Measurements from ENCODE around the gene RBBP9.

RBBP9 gene

DNA sequence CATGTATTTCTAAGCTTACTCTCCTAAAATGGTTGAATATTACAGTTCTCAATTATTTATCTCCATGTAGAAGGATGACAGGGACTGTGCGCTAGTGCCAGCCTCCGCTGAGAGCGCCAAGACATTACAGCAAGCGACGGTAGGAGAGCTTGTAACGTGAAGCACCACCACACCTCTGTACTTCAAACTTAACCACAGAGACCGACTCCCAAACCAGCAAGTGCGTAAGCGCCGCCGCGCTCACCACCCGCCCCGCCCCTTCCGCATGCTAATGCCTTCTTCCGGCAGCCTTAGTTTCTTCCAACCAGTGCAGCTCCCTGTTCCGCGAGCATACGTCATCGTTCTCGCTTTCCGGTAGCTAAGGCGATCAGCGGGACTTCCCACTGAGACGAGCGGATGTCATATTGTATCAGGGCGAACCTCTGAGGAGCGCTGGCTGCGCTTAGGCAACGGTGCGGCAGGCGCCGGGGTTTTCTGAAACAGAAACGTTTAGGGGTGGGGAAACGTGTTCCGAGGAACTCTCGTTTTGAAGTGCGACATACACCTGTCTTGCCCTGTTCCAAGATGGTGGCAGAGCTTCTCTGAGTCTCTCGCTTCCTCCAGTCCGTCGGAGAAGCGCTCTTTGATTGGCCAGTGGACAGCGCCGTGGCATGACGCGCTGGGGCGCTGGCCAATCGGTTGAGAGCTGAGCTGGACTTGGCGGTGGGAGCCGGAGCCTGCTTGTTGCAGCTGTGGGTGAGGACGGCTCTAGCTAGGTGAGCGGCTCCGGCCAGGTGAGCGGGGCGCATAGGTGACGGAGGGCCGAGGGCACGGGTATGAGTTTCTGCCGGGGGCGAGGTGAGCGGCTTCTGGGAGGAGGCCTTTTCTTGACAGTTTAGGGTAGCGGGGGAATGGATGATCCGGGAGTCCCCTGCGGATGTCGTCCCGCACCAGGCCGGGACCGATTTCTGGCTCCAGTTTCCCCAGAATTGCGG is 10.5 kb upstream of the RBBP9 start, which contains the start of gene SEC23B (continued):
- TF ChIP-seq, protein P1, sequence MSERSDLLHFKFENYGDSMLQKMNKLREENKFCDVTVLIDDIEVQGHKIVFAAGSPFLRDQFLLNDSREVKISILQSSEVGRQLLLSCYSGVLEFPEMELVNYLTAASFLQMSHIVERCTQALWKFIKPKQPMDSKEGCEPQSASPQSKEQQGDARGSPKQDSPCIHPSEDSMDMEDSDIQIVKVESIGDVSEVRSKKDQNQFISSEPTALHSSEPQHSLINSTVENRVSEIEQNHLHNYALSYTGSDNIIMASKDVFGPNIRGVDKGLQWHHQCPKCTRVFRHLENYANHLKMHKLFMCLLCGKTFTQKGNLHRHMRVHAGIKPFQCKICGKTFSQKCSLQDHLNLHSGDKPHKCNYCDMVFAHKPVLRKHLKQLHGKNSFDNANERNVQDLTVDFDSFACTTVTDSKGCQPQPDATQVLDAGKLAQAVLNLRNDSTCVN (tag by site-specific recombination; optimal IDR thresholded peaks at IDR 0.05), result peak; percentile 76
- TF ChIP-seq ZNF302 (tag by site-specific recombination; IDR thresholded peaks at IDR 0.05; ENCODE audit: low read depth) (no peak), ZNF560 (tag by site-specific recombination; IDR thresholded peaks at IDR 0.05; ENCODE audit: borderline replicate concordance) (peak; percentile 57; the same call in 1 of the 2 replicates), ZXDB (tag by site-specific recombination; IDR thresholded peaks at IDR 0.05) (peak; percentile 91), ZIC2 (tag by site-specific recombination; IDR thresholded peaks at IDR 0.05) (peak; percentile 74), YY2 (tag by site-specific recombination; IDR thresholded peaks at IDR 0.05) (peak; percentile 27; the same call in 1 of the 2 replicates), ZBTB20 (tag by site-specific recombination; IDR thresholded peaks at IDR 0.05) (peak; percentile 74), ZNF561 (tag by site-specific recombination; IDR thresholded peaks at IDR 0.05; ENCODE audit: borderline replicate concordance) (peak; percentile 89), FEZF1 (tag by site-specific recombination; IDR thresholded peaks at IDR 0.05) (no peak), KLF9 (tag by site-specific recombination; IDR thresholded peaks at IDR 0.05; ENCODE audit: low read depth) (peak; percentile 91), KLF16 (tag by site-specific recombination; IDR thresholded peaks at IDR 0.05) (peak; percentile 53; the same call in 1 of the 2 replicates), ZNF600 (tag by site-specific recombination; IDR thresholded peaks at IDR 0.05) (peak; percentile 96), ZSCAN30 (tag by site-specific recombination; IDR thresholded peaks at IDR 0.05) (peak; percentile 76), ZNF132 (tag by site-specific recombination; IDR thresholded peaks at IDR 0.05; ENCODE audit: borderline replicate concordance) (no peak), ZNF610 (tag by site-specific recombination; IDR thresholded peaks at IDR 0.05; ENCODE audit: borderline replicate concordance) (peak; percentile 33; the same call in 1 of the 2 replicates), ZNF223 (tag by site-specific recombination; IDR thresholded peaks at IDR 0.05) (no peak), KLF10 (tag by site-specific recombination; IDR thresholded peaks at IDR 0.05) (peak; percentile 55), ZBTB48 (tag by site-specific recombination; IDR thresholded peaks at IDR 0.05) (peak; percentile 69; the same call in 1 of the 2 replicates), ZNF510 (tag by site-specific recombination; IDR thresholded peaks at IDR 0.05; ENCODE audit: insufficient replicate concordance) (no peak), SCRT2 (tag by site-specific recombination; IDR thresholded peaks at IDR 0.05) (peak; percentile 97), ZFP69B (tag by site-specific recombination; IDR thresholded peaks at IDR 0.05) (no peak; the same call in 1 of the 2 replicates), BCL11A (tag by site-specific recombination; IDR thresholded peaks at IDR 0.05; ENCODE audit: low read depth) (no peak), ZNF114 (tag by site-specific recombination; IDR thresholded peaks at IDR 0.05) (no peak), KLF8 (tag by site-specific recombination; IDR thresholded peaks at IDR 0.05) (peak; percentile 68; the same call in 1 of the 2 replicates), ZNF623 (tag by site-specific recombination; IDR thresholded peaks at IDR 0.05) (no peak), ZNF830 (tag by site-specific recombination; IDR thresholded peaks at IDR 0.05; ENCODE audit: low read depth) (no peak), WT1 (tag by site-specific recombination; IDR thresholded peaks at IDR 0.05) (peak; percentile 81)
- TF ChIP-seq, protein P2, sequence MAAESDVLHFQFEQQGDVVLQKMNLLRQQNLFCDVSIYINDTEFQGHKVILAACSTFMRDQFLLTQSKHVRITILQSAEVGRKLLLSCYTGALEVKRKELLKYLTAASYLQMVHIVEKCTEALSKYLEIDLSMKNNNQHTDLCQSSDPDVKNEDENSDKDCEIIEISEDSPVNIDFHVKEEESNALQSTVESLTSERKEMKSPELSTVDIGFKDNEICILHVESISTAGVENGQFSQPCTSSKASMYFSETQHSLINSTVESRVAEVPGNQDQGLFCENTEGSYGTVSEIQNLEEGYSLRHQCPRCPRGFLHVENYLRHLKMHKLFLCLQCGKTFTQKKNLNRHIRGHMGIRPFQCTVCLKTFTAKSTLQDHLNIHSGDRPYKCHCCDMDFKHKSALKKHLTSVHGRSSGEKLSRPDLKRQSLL (tag by site-specific recombination; IDR thresholded peaks at IDR 0.05), result peak; percentile 84; the same call in 1 of the 2 replicates
- TF ChIP-seq, protein P3, sequence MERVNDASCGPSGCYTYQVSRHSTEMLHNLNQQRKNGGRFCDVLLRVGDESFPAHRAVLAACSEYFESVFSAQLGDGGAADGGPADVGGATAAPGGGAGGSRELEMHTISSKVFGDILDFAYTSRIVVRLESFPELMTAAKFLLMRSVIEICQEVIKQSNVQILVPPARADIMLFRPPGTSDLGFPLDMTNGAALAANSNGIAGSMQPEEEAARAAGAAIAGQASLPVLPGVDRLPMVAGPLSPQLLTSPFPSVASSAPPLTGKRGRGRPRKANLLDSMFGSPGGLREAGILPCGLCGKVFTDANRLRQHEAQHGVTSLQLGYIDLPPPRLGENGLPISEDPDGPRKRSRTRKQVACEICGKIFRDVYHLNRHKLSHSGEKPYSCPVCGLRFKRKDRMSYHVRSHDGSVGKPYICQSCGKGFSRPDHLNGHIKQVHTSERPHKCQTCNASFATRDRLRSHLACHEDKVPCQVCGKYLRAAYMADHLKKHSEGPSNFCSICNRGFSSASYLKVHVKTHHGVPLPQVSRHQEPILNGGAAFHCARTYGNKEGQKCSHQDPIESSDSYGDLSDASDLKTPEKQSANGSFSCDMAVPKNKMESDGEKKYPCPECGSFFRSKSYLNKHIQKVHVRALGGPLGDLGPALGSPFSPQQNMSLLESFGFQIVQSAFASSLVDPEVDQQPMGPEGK (tag by site-specific recombination; IDR thresholded peaks at IDR 0.05), result 0 out of 2 replicates have a peak, but pooled peaks have one; percentile 8
- TF ChIP-seq, protein P4, sequence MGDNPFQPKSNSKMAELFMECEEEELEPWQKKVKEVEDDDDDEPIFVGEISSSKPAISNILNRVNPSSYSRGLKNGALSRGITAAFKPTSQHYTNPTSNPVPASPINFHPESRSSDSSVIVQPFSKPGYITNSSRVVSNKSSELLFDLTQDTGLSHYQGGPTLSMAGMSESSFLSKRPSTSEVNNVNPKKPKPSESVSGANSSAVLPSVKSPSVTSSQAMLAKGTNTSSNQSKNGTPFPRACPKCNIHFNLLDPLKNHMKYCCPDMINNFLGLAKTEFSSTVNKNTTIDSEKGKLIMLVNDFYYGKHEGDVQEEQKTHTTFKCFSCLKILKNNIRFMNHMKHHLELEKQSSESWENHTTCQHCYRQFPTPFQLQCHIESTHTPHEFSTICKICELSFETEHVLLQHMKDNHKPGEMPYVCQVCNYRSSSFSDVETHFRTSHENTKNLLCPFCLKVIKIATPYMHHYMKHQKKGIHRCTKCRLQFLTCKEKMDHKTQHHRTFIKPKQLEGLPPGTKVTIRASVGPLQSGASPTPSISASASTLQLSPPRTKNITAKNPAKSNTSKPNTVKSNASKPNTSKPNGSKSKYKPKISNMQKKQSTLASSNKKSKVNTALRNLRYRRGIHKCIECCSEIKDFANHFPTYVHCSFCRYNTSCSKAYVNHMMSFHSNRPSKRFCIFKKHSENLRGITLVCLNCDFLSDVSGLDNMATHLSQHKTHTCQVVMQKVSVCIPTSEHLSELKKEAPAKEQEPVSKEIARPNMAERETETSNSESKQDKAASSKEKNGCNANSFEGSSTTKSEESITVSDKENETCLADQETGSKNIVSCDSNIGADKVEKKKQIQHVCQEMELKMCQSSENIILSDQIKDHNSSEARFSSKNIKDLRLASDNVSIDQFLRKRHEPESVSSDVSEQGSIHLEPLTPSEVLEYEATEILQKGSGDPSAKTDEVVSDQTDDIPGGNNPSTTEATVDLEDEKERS (tag by site-specific recombination; IDR thresholded peaks at IDR 0.05), result no peak
- TF ChIP-seq, protein P5, sequence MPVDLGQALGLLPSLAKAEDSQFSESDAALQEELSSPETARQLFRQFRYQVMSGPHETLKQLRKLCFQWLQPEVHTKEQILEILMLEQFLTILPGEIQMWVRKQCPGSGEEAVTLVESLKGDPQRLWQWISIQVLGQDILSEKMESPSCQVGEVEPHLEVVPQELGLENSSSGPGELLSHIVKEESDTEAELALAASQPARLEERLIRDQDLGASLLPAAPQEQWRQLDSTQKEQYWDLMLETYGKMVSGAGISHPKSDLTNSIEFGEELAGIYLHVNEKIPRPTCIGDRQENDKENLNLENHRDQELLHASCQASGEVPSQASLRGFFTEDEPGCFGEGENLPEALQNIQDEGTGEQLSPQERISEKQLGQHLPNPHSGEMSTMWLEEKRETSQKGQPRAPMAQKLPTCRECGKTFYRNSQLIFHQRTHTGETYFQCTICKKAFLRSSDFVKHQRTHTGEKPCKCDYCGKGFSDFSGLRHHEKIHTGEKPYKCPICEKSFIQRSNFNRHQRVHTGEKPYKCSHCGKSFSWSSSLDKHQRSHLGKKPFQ (tag by site-specific recombination; IDR thresholded peaks at IDR 0.05), result peak; percentile 30; the same call in 1 of the 2 replicates
